B cell (primary cell): ENCODE data around the gene TBX20. TPM values are rescaled to one million over a fixed set of nuclear protein-coding genes. Genes with fewer than 3 reads are reported as not detected.
"Not testable (repeated sequence)": the region's sequence is repeated elsewhere in the genome, so short reads cannot be mapped to it uniquely, and the experiment has no call there.

Experiments
- ATAC-seq: fragments of 200-7000 bp; cut with Tn5 transposase; one replicate; pipeline ENCODE4 v1.10.0; 2021; ENCODE audit warnings: low read depth, mild to moderate bottlenecking, moderate number of reproducible peaks, moderate library complexity
- CTCF ChIA-PET: fragments of 350-600 bp; sonication (Branson Sonifier 250); formaldehyde crosslinking; loops from one replicate; lab custom pipeline; 2021; ENCODE audit warnings: antibody characterized with exemption, inconsistent platforms; lab: Charles Lee
- POLR2A ChIA-PET: fragments of 350-600 bp; sonication (Branson Sonifier 250); formaldehyde crosslinking; loops from one replicate; lab custom pipeline; 2021; ENCODE audit warnings: antibody characterized with exemption; lab: Charles Lee
- DNase-seq: peaks from one replicate; pipeline ENCODE4 v3.0.0; 2013
- H2AFZ ChIP-seq: 2 replicates; pipeline ENCODE4 v1.6.1; 2012; ENCODE audit warnings: mild to moderate bottlenecking, low read depth, low read length; ENCODE audit not compliant: insufficient read depth, poor library complexity, severe bottlenecking
- H3K27ac ChIP-seq, 2 donors: 1 replicate in 1 of 2; 2 replicates in 1 of 2; pipeline ENCODE4 v1.5.1; 2012 to 2013; ENCODE audit warnings: low read length in 2 of 2, mild to moderate bottlenecking in 2 of 2, moderate library complexity in 1 of 2
- H3K27me3 ChIP-seq, 4 experiments: fragments of 200-600 bp in 1 of 4; sonication (generic) in 1 of 4; replicated peaks in 1 of 4; 1 replicate in 2 of 4; 2 replicates in 2 of 4; pipeline versions ENCODE4 v1.6.1 to v1.7.0; 2013 to 2016; ENCODE audit warnings: low read length in 3 of 4, mild to moderate bottlenecking in 2 of 4, mixed read lengths in 1 of 4, moderate library complexity in 1 of 4; ENCODE audit not compliant: insufficient read depth in 4 of 4, control insufficient read depth in 3 of 4; ENCODE audit errors: control extremely low read depth in 1 of 4
- H3K36me3 ChIP-seq, 2 experiments: replicated peaks in 1 of 2; 1 replicate in 1 of 2; 2 replicates in 1 of 2; pipeline versions ENCODE4 v1.6.1 to v1.7.1; 2013; ENCODE audit warnings: low read length in 1 of 2; ENCODE audit not compliant: insufficient read depth in 2 of 2, control insufficient read depth in 1 of 2; ENCODE audit errors: control extremely low read depth in 1 of 2, extremely low read depth in 1 of 2
- H3K4me1 ChIP-seq, 2 donors: fragments of 200-600 bp in 1 of 2; sonication (generic) in 1 of 2; 1 replicate in 1 of 2; 2 replicates in 1 of 2; pipeline versions ENCODE4 v1.5.1 to v1.6.1; 2013 to 2017; ENCODE audit warnings: low read length in 2 of 2; ENCODE audit not compliant: control insufficient read depth in 2 of 2, insufficient read depth in 2 of 2
- H3K4me2 ChIP-seq: replicated peaks from 2 replicates; pipeline ENCODE3; 2012; ENCODE audit warnings: mild to moderate bottlenecking, low read depth, low read length; ENCODE audit not compliant: poor library complexity, severe bottlenecking
- H3K4me3 ChIP-seq, 5 experiments: fragments of 200-600 bp in 1 of 5; sonication (generic) in 1 of 5; 1 replicate in 3 of 5; 2 replicates in 2 of 5; pipeline versions ENCODE4 v1.5.1 to v1.7.0; 2011 to 2016; ENCODE audit warnings: low read length in 4 of 5, mild to moderate bottlenecking in 4 of 5, low read depth in 2 of 5, control low read depth in 1 of 5, moderate library complexity in 1 of 5; ENCODE audit not compliant: insufficient read depth in 1 of 5; ENCODE audit errors: control extremely low read depth in 1 of 5, extremely low read depth in 1 of 5
- H3K79me2 ChIP-seq: fragments of 200-600 bp; sonication (generic); one replicate; pipeline ENCODE4 v1.6.0; 2016; ENCODE audit warnings: low read length; ENCODE audit not compliant: control insufficient read depth, insufficient read depth
- H3K9ac ChIP-seq: fragments of 200-600 bp; sonication (generic); 2 replicates; pipeline ENCODE4 v1.6.1; 2017; ENCODE audit warnings: mild to moderate bottlenecking, low read length, moderate library complexity
- H3K9me3 ChIP-seq, 3 donors: one replicate each; pipeline versions ENCODE4 v1.6.1 to v1.7.1; 2013; ENCODE audit warnings: low read length in 2 of 3; ENCODE audit not compliant: control insufficient read depth in 2 of 3, insufficient read depth in 1 of 3; ENCODE audit errors: control extremely low read depth in 1 of 3
- H4K20me1 ChIP-seq: 2 replicates; pipeline ENCODE4 v1.6.0; 2012; ENCODE audit warnings: mild to moderate bottlenecking, low read length; ENCODE audit not compliant: insufficient read depth, control insufficient read depth, poor library complexity, severe bottlenecking
- H3K27ac Mint-ChIP-seq: one replicate; pipeline ENCODE4 v1.8.0; 2021; ENCODE audit warnings: mixed read lengths
- H3K27me3 Mint-ChIP-seq: one replicate; pipeline ENCODE4 v1.8.0; 2021; ENCODE audit warnings: mixed read lengths
- H3K4me1 Mint-ChIP-seq: one replicate; pipeline ENCODE4 v1.8.0; 2021; ENCODE audit warnings: mixed read lengths
- H3K4me3 Mint-ChIP-seq: one replicate; pipeline ENCODE4 v1.8.0; 2021; ENCODE audit warnings: mixed read lengths
- H3K9me3 Mint-ChIP-seq: one replicate; pipeline ENCODE4 v1.8.0; 2022; ENCODE audit warnings: mixed read lengths; ENCODE audit not compliant: insufficient read depth
- WGBS: methylation state at CpG from one replicate; pipeline ENCODE4 v1.1.5; 2013; ENCODE audit warnings: missing lambda C conversion rate; ENCODE audit not compliant: insufficient coverage; 5-methylcytosine and 5-hydroxymethylcytosine counted together
- intact Hi-C: fragments of 100-400 bp; cut with micrococcal nuclease; formaldehyde crosslinking; loops from one replicate; pipeline ENCODE4 v1.10.0; 2022
- polyA plus RNA-seq: library from polyadenylated mRNA; depleted of rRNA; stranded (reverse); fragments of >200 nt; gene quantifications from 2 replicates; pipeline ENCODE4 v1.2.3, GENCODE V29; 2012
- total RNA-seq, 2 donors: library from RNA; stranded (reverse); fragments of 120-200 nt in 1 of 2; gene quantifications; 1 replicate in 1 of 2; 2 replicates in 1 of 2; pipeline versions ENCODE4 v1.2.3 to v1.2.4, GENCODE V29; 2013 to 2022

Gene TBX20
- total and polyA plus RNA-seq, 2 donors (not counting 1 experiment from before 2014, with no cell fraction given): 0.25 TPM; not detected in 1

DNA sequence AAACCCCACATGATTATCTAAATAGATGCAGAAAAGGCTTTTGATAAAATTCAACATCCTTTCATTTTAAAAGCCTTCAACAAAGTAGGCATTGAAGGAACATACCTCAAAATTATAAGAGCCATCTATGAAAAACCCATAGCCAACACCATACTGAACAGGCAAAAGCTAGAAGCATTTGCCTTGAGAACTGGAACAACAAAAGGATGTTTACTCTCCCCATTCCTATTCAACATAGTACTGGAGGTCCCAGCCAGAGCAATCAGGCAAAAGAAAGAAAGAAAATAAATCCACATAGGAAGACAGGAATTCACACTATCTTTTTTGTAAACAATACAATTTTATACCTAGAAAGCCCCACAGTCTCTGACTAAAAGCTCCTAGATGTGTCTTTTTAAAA is 86.2 kb downstream of the TBX20 start:
- H3K27ac Mint-ChIP-seq, H3K27me3 ChIP-seq, H3K79me2 ChIP-seq, H3K27ac ChIP-seq, H3K27me3 Mint-ChIP-seq, DNase-seq, H3K4me1 ChIP-seq, H3K4me1 Mint-ChIP-seq, intact Hi-C loops, CTCF ChIA-PET, H3K36me3 ChIP-seq, H3K9me3 ChIP-seq, ATAC-seq, H3K9me3 Mint-ChIP-seq, H3K4me3 ChIP-seq, H3K4me3 Mint-ChIP-seq, H2AFZ ChIP-seq, POLR2A ChIA-PET, H3K4me2 ChIP-seq, H4K20me1 ChIP-seq, H3K9ac ChIP-seq: not testable (repeated sequence)

DNA sequence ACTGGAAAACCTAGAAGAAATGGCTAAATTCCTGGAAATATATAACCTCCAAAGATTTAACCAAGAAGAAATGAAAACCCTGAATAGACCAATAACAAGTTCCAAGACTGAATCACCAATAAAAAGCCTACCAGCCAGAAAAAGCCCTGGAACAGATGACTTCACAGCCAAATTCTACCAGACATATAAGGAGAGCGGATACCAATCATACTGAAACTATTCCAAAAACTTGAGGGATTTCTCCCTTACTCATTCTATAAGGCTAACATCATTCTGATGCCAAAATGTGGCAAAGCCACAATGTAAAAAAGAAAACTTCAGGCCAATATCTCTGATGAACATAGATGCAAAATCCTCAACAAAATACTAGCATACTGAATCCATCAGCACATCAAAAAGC is 86.7 kb downstream of the TBX20 start:
- H3K27me3 Mint-ChIP-seq, H3K9me3 Mint-ChIP-seq, H3K36me3 ChIP-seq, H3K4me1 Mint-ChIP-seq, H3K4me1 ChIP-seq, H4K20me1 ChIP-seq, H3K4me2 ChIP-seq, H3K9ac ChIP-seq, H3K4me3 Mint-ChIP-seq, H3K4me3 ChIP-seq, intact Hi-C loops, H3K27ac Mint-ChIP-seq, DNase-seq, CTCF ChIA-PET, POLR2A ChIA-PET, H2AFZ ChIP-seq, H3K27ac ChIP-seq, ATAC-seq, H3K79me2 ChIP-seq, H3K27me3 ChIP-seq, H3K9me3 ChIP-seq: not testable (repeated sequence)
- WGBS: no CpG with 5 or more reads among the region's 1 CpG

- CTCF ChIA-PET, POLR2A ChIA-PET: not testable (repeated sequence)
These were observed 92.7 kb downstream of the TBX20 start for GRCh38 chr7:35161059-35161740.

More at GRCh38 chr7:35161059-35161740, 92.7 kb downstream of the TBX20 start:
- no CpG with 5 or more reads among the region's 3 CpGs for WGBS
- H3K27me3 ChIP-seq, H3K9me3 Mint-ChIP-seq, H3K9ac ChIP-seq, H3K27me3 Mint-ChIP-seq, H3K4me1 ChIP-seq, H3K27ac ChIP-seq, H3K27ac Mint-ChIP-seq, H3K79me2 ChIP-seq, ATAC-seq, H3K4me3 Mint-ChIP-seq, H3K9me3 ChIP-seq, intact Hi-C loops, H2AFZ ChIP-seq, H3K36me3 ChIP-seq, DNase-seq, H4K20me1 ChIP-seq, H3K4me2 ChIP-seq, H3K4me1 Mint-ChIP-seq, H3K4me3 ChIP-seq: not testable (repeated sequence)

Other genes with a start within 250 kb of the TBX20 start
- gene DPY19L1, start 216.6 kb downstream of the TBX20 start, total RNA-seq: 13.0 and 17.6 TPM in 2 replicates
- 2.0 and 4.0 TPM in 2 replicates for gene DPY19L1, start 216.6 kb downstream of the TBX20 start, polyA plus RNA-seq